Measurements from ENCODE around the gene KRTAP13-4. TPM values are rescaled to one million over a fixed set of nuclear protein-coding genes. Genes with fewer than 3 reads are reported as not detected.

Gene KRTAP13-4
- not detected for polyA plus RNA-seq (ENCODE audit: insufficient read length)

- no peak for DNase-seq
Observed at GRCh38 chr21:30430170-30430655, at the start of gene KRTAP13-4. Gene KRTAP13-4 (plus strand): TSS chr21:30430220. CDS start chr21:30430276, 56 bp downstream.

- no peak for DNase-seq
Observed at GRCh38 chr21:30382201-30382600, 47.8 kb upstream of the KRTAP13-4 start.

GRCh38 chr21:30391492-30392025 lies 38.5 kb upstream of the KRTAP13-4 start:
- DNase-seq: no peak

GRCh38 chr21:30395731-30396130 lies 34.3 kb upstream of the KRTAP13-4 start, which contains the start of gene KRTAP13-1:
Gene KRTAP13-1 (plus strand): TSS chr21:30396031. CDS start chr21:30396087, 56 bp downstream.
- no peak for DNase-seq

- peak; percentile 6 for DNase-seq
Observed at GRCh38 chr21:30408782-30409494, 21.1 kb upstream of the KRTAP13-4 start.

- no peak for DNase-seq
Observed at GRCh38 chr21:30415993-30416392, 14.0 kb upstream of the KRTAP13-4 start.

GRCh38 chr21:30425826-30426225 lies 4.2 kb upstream of the KRTAP13-4 start, which contains the start of gene KRTAP13-3:
Gene KRTAP13-3 (minus strand): TSS chr21:30425926. CDS start chr21:30425912, 14 bp downstream.
- DNase-seq: no peak

GRCh38 chr21:30426731-30427130 lies 3.3 kb upstream of the KRTAP13-4 start:
- no peak for DNase-seq

- peak; percentile 13 for DNase-seq
Observed at GRCh38 chr21:30434033-30434631, 4.1 kb downstream of the KRTAP13-4 start.

GRCh38 chr21:30437010-30437565 lies 7.1 kb downstream of the KRTAP13-4 start:
- no peak for DNase-seq

GRCh38 chr21:30439975-30440374 lies 10.0 kb downstream of the KRTAP13-4 start, which contains the start of gene KRTAP15-1:
Gene KRTAP15-1 (plus strand): TSS chr21:30440275. CDS start chr21:30440328, 53 bp downstream.
- no peak for DNase-seq

GRCh38 chr21:30443226-30443625 lies 13.2 kb downstream of the KRTAP13-4 start:
- DNase-seq: no peak

- no peak for DNase-seq
Observed at GRCh38 chr21:30444204-30444603, 14.2 kb downstream of the KRTAP13-4 start.

GRCh38 chr21:30447056-30447455 lies 17.0 kb downstream of the KRTAP13-4 start:
- DNase-seq: no peak

- no peak for DNase-seq
Observed at GRCh38 chr21:30448514-30448913, 18.5 kb downstream of the KRTAP13-4 start.

GRCh38 chr21:30463713-30464112 lies 33.7 kb downstream of the KRTAP13-4 start:
- no peak for DNase-seq

- DNase-seq: no peak
Observed at GRCh38 chr21:30468900-30469714, 39.1 kb downstream of the KRTAP13-4 start.

- no peak for DNase-seq
Observed at GRCh38 chr21:30478004-30478403, 48.0 kb downstream of the KRTAP13-4 start.

- DNase-seq: no peak
Observed at GRCh38 chr21:30479259-30479658, 49.2 kb downstream of the KRTAP13-4 start.

GRCh38 chr21:30480145-30480544 lies 50.1 kb downstream of the KRTAP13-4 start, which contains the start of gene KRTAP19-1:
Gene KRTAP19-1 (minus strand): TSS chr21:30480367. CDS start chr21:30480317, 50 bp downstream.
- no peak for DNase-seq

All from hindlimb muscle (tissue), 1 donor.